Measurements from ENCODE around the gene CHRM1.

The CHRM1 gene

GRCh38 chr11:62933750-62934495, 12.8 kb upstream of the CHRM1 start:
- Histone ChIP-seq H3K27ac (ENCODE audit: low read length) (no peak overlapping the region), H3K4me1 (ENCODE audit: insufficient read depth, low read length) (no peaks in the 10 kb centered on the region), H3K9ac (ENCODE audit: low read depth, low read length) (no peak overlapping the region), H2AFZ (ENCODE audit: low read depth, low read length) (no peak overlapping the region), H3K27me3 (ENCODE audit: insufficient read depth, low read length, poor library complexity) (no peaks in the 10 kb centered on the region), H3K4me3 (ENCODE audit: low read depth in 1 of 2, low read length in 2 of 2) (no peak overlapping the region), H3K9me3 (ENCODE audit: insufficient read depth, low read length, severe bottlenecking) (no peaks in the 10 kb centered on the region), H3K79me2 (ENCODE audit: insufficient read depth, low read length) (no peaks in the 10 kb centered on the region), H3K4me2 (ENCODE audit: insufficient read depth, low read length) (no peak overlapping the region), H3K36me3 (ENCODE audit: insufficient read depth, low read length) (no peaks in the 10 kb centered on the region), H4K20me1 (ENCODE audit: insufficient read depth, low read length) (no peaks in the 10 kb centered on the region; the same call in 1 of the 2 replicates)
- DNase-seq (no peak), ATAC-seq (ENCODE audit: insufficient read depth, low read depth) (no peak)
- no peak for TF ChIP-seq EZH2 (IDR thresholded peaks at IDR 0.05; ENCODE audit: borderline replicate concordance, low read depth, low read length, severe bottlenecking)
- TF ChIP-seq CTCF (IDR thresholded peaks at IDR 0.05; ENCODE audit: borderline replicate concordance, extremely low read depth, low read length, poor library complexity, severe bottlenecking) = no peak

GRCh38 chr11:62933285-62933684, 12.1 kb upstream of the CHRM1 start:
- no peak for DNase-seq
- Histone ChIP-seq H3K27ac (ENCODE audit: low read length) (no peak overlapping the region), H3K79me2 (ENCODE audit: insufficient read depth, low read length) (no peaks in the 10 kb centered on the region), H3K4me2 (ENCODE audit: insufficient read depth, low read length) (no peak overlapping the region), H3K9me3 (ENCODE audit: insufficient read depth, low read length, severe bottlenecking) (no peaks in the 10 kb centered on the region), H4K20me1 (ENCODE audit: insufficient read depth, low read length) (no peaks in the 10 kb centered on the region; the same call in 1 of the 2 replicates), H3K4me3 (ENCODE audit: low read depth in 1 of 2, low read length in 2 of 2) (no peak overlapping the region), H3K4me1 (ENCODE audit: insufficient read depth, low read length) (no peaks in the 10 kb centered on the region), H2AFZ (ENCODE audit: low read depth, low read length) (no peak overlapping the region), H3K36me3 (ENCODE audit: insufficient read depth, low read length) (no peaks in the 10 kb centered on the region), H3K9ac (ENCODE audit: low read depth, low read length) (no peak overlapping the region), H3K27me3 (ENCODE audit: insufficient read depth, low read length, poor library complexity) (no peaks in the 10 kb centered on the region)
- TF ChIP-seq EZH2 (IDR thresholded peaks at IDR 0.05; ENCODE audit: borderline replicate concordance, low read depth, low read length, severe bottlenecking) (no peak), CTCF (IDR thresholded peaks at IDR 0.05; ENCODE audit: borderline replicate concordance, extremely low read depth, low read length, poor library complexity, severe bottlenecking) (no peak)
- ATAC-seq (ENCODE audit: insufficient read depth, low read depth) = no peak

- H3K27ac ChIP-seq (ENCODE audit: low read length) = no peak overlapping the region
Observed at GRCh38 chr11:62931499-62932278, 10.5 kb upstream of the CHRM1 start.

More at GRCh38 chr11:62931499-62932278, 10.5 kb upstream of the CHRM1 start:
- H3K36me3 ChIP-seq (ENCODE audit: insufficient read depth, low read length) = no peaks in the 10 kb centered on the region
- H3K9me3 ChIP-seq (ENCODE audit: insufficient read depth, low read length, severe bottlenecking) = no peaks in the 10 kb centered on the region
- TF ChIP-seq CTCF (IDR thresholded peaks at IDR 0.05; ENCODE audit: borderline replicate concordance, extremely low read depth, low read length, poor library complexity, severe bottlenecking) = no peak
- H4K20me1 ChIP-seq (ENCODE audit: insufficient read depth, low read length) = no peaks in the 10 kb centered on the region; the same call in 1 of the 2 replicates
- H3K4me1 ChIP-seq (ENCODE audit: insufficient read depth, low read length) = no peaks in the 10 kb centered on the region
- DNase-seq (no peak), ATAC-seq (ENCODE audit: insufficient read depth, low read depth) (no peak)
- H3K4me2 ChIP-seq (ENCODE audit: insufficient read depth, low read length) = no peak overlapping the region
- no peak overlapping the region for H3K9ac ChIP-seq (ENCODE audit: low read depth, low read length)
- no peak overlapping the region for H3K4me3 ChIP-seq (ENCODE audit: low read depth in 1 of 2, low read length in 2 of 2)
- H2AFZ ChIP-seq (ENCODE audit: low read depth, low read length) = no peak overlapping the region
- no peaks in the 10 kb centered on the region for H3K79me2 ChIP-seq (ENCODE audit: insufficient read depth, low read length)
- H3K27me3 ChIP-seq (ENCODE audit: insufficient read depth, low read length, poor library complexity) = no peaks in the 10 kb centered on the region

All from DND-41 (cell line).